ENCODE measurements around the gene SIK1. TPM values are rescaled to one million over a fixed set of nuclear protein-coding genes. Genes with fewer than 3 reads are reported as not detected.

The SIK1 gene
- total RNA-seq, 2 donors from 2014 or later: 0.52 to 43.2 TPM

GRCh38 chr21:43365611-43366426, 61.1 kb downstream of the SIK1 start:
- 75 to 80% methylated on average over 19 to 20 of the region's 20 CpGs for WGBS, 2 donors
- H3K9me3 ChIP-seq: no peaks in the 10 kb centered on the region
- H3K27me3 ChIP-seq: no peaks in the 10 kb centered on the region
- intact Hi-C loops (cut with DNase I): no loop called here
- no peak overlapping the region for H3K4me3 ChIP-seq
- TF ChIP-seq POLR2A (IDR thresholded peaks at IDR 0.05) (no peak), CTCF (IDR thresholded peaks at IDR 0.05) (no peak)
- H3K4me1 ChIP-seq: no peaks in the 10 kb centered on the region
- no peak overlapping the region for H3K27ac ChIP-seq
- DNase-seq (no peak), ATAC-seq (no peak)
- no peaks in the 10 kb centered on the region for H3K36me3 ChIP-seq (replicated peaks in 1 of 2; ENCODE audit: insufficient read depth in 1 of 2, low read depth in 2 of 2)

GRCh38 chr21:43364851-43365424, 62.0 kb downstream of the SIK1 start:
- intact Hi-C loops (cut with DNase I): no loop called here
- 76 to 77% methylated on average over 13 to 18 of the region's 18 CpGs for WGBS, 2 donors
- H3K27me3 ChIP-seq: no peaks in the 10 kb centered on the region
- H3K27ac ChIP-seq: no peak overlapping the region
- no peak for TF ChIP-seq CTCF (IDR thresholded peaks at IDR 0.05)
- no peak for TF ChIP-seq POLR2A (IDR thresholded peaks at IDR 0.05)
- peak in 1 of 4 donors; percentile 30 for DNase-seq
- ATAC-seq: no peak
- no peaks in the 10 kb centered on the region for H3K9me3 ChIP-seq
- no peak overlapping the region for H3K4me3 ChIP-seq
- no peaks in the 10 kb centered on the region for H3K36me3 ChIP-seq (replicated peaks in 1 of 2; ENCODE audit: insufficient read depth in 1 of 2, low read depth in 2 of 2)
- no peaks in the 10 kb centered on the region for H3K4me1 ChIP-seq

Other genes starting within 250 kb of the SIK1 start
- gene HSF2BP, start 232.4 kb upstream of the SIK1 start, total RNA-seq: 1 to 10 TPM; 3.1 to 4.3 TPM
- 10 to 100 TPM; 15.8 to 19.1 TPM for gene RRP1B, start 232.4 kb upstream of the SIK1 start, total RNA-seq